ENCODE data around the gene FAM9C.
"Not testable (repeated sequence)": the region's sequence is repeated elsewhere in the genome, so short reads cannot be mapped to it uniquely, and the experiment has no call there.

FAM9C gene

GRCh38 chrX:13074297-13075262 lies 30.2 kb upstream of the FAM9C start:
- DNase-seq: no peak

DNA sequence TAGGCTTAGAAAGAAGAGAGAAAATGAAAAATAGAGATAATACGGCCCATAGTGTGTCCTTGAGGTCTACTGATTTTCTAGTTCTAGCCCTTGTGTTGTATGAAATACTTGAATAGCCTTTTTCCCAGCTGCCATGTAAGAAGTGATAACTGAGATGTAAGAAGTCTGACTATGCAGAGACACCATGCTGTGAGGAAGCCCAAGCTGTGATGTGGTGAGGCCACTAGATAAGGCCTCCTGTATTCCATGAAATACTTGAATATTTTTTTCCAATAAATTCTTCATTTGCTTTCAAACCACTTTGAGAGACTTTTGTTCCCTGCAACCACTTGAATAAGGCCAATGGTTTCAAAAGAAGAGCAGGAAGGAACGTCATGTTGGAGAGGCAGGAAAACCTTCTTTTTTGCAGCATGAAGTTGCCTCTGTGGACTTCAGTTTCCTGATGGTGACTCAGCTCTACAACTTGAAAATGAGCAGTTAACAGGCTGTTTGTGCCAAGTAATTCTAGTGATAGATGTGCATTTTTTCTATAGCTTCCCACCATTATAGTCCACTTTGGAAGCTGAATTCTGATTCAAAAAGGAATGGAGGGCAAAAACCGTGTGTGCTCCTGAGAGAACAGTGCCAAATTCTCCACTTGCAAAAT lies 25.5 kb upstream of the FAM9C start:
- no peak for DNase-seq

- DNase-seq: no peak
These were observed 24.2 kb upstream of the FAM9C start for GRCh38 chrX:13068651-13069050.

GRCh38 chrX:13067773-13068172 lies 23.4 kb upstream of the FAM9C start:
- DNase-seq: no peak

DNA sequence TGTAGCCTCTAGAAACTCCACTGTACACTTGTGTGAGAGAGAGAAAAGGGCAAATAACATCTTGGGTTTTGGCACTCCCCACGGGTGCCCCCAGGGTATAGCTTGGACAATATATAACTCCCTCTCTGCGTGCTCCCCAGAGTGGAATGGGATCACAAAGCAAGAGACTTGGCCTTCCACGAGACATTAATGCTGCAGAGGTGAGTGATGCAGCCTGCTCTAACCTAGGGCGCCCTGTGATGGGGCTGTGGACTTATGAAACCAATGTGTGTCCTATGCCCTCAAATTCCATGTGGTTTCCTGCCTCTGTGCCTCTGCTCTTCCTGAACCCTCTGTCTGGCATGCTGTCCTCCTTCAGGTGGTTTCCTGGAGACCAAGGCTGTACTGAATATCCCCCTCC lies 22.0 kb upstream of the FAM9C start:
- DNase-seq: no peak

- DNase-seq: no peak
These were observed 20.3 kb upstream of the FAM9C start for GRCh38 chrX:13064599-13065143.

DNA sequence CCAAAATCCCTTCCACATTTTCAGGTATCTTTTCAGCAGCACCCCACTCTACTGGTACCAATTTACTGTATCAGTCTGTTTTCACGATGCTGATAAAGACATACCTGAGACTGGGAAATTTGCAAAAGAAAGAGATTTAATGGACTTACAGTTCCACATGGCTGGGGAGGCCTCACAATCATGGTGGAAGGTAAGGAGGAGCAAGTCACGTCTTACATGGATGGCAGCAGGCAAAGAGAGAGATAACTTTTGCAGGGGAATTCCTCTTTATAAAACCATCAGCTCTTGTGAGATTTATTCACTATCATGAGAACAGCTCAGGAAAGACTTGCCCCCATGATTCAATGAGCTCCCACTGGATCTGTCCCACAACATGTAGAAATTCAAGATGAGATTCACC lies 18.7 kb upstream of the FAM9C start:
- DNase-seq: not testable (repeated sequence)

DNA sequence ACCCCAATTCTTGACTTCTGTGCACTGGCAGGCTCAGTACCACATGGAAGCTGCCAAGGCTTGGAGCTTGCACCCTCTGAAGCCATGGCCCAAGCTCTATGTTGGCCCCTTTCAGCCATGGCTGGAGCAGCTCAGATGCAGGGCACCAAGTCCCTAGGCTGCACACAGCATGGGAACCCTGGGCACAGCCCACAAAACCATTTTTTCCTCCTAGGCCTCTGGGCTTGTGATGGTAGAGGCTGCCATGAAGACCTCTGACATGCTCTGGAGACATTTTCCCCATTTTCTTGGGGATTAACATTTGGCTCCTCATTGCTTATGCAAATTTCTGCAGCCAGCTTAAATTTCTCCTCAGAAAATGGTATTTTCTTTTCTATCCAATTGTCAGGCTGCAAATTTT lies 17.9 kb upstream of the FAM9C start:
- DNase-seq: not testable (repeated sequence)

DNA sequence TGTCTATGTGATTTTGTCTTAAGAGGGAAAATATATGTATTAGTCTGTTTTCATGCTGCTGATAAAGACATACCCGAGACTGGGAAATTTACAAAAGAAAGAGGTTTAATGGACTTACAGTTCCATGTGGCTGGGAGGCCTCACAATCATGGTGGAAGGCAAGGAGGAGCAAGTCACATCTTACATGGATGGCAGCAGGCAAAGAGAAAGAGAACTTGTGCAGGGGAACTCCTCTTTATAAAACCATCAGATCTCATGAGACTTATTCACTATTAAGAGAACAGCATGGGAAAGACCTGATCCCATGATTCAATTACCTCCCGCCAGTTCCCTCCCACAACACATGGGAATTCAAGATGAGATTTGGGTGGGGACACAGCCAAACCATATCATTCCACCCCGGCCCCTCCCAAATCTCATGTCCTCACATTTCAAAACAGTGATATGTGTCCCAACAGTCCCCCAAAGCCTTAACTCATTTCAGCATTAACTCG lies 16.8 kb upstream of the FAM9C start:
- DNase-seq: not testable (repeated sequence)

GRCh38 chrX:13059637-13060499 lies 15.4 kb upstream of the FAM9C start:
- no peak for DNase-seq

GRCh38 chrX:13055486-13055885 lies 11.1 kb upstream of the FAM9C start:
- DNase-seq: no peak

- DNase-seq: no peak
These were observed 8.8 kb upstream of the FAM9C start for GRCh38 chrX:13053171-13053570.

DNA sequence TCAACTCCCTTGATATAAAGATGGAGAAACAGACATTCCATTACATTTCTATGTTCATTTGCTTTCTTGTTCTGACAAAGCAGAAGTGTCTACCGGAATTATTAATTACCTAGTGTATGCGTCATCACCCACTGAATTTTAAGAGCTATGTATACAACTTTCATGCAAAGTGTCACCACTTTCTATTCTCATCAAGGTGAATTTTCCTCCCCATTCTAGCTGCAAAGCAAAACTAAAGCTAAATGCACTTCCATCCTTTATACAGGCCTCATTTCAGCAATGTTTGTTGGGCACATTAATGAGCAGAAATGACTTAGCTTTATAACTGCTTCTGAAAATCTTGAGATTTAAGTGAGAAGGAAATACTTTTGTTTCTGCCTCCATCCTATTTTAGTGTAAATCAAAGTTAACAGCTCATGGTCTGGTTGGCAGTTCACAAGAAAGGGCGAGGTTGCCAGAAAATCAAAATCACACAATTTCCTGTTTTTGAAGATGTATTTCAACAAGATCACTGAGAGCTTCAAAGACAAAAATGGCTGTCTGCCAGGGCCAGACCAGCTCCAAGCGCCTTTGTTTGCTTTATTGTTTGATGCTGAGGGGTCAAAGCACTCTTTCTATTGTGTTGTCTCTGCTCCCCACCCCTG lies 7.2 kb upstream of the FAM9C start:
- DNase-seq: no peak

DNA sequence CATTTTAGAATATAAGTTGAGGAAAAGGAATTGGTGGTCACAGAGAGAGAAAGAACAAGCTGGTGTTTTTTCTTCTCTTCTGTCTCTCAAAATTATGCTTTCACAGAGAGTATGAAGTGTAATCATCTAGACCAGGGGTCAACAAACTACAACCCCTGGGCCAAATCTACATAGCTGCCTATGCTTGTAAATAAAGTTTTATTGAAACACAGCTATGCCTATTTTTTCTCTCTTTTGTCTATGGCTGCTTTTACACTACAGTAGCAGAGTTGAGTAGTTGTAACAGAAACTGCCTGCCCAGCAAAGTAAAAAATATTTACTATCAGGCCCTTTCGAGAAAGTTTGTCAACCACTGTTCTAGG lies 6.7 kb upstream of the FAM9C start:
- no peak for DNase-seq

DNA sequence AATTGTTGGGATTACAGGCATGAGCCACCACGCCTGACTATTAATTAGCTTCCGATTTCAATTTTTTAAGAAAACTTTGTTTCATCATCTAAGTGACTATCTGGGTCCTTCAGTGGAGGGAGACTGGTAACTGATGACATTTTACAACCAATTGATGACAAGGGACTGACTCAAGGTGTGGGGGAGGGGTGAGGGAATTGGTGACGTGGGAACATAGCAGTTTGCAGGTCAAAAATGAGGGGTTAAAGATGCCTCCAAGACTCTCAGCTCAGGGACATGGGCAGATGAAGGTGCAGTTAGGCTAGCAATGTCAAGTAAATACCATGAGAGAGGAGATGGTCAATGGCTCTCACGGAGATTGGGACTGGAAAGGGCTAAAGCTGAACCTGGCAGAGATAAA lies 5.7 kb upstream of the FAM9C start:
- DNase-seq: no peak

GRCh38 chrX:13048280-13048679 lies 3.9 kb upstream of the FAM9C start:
- no peak for DNase-seq

GRCh38 chrX:13047759-13048158 lies 3.3 kb upstream of the FAM9C start:
- DNase-seq: peak; percentile 4

DNA sequence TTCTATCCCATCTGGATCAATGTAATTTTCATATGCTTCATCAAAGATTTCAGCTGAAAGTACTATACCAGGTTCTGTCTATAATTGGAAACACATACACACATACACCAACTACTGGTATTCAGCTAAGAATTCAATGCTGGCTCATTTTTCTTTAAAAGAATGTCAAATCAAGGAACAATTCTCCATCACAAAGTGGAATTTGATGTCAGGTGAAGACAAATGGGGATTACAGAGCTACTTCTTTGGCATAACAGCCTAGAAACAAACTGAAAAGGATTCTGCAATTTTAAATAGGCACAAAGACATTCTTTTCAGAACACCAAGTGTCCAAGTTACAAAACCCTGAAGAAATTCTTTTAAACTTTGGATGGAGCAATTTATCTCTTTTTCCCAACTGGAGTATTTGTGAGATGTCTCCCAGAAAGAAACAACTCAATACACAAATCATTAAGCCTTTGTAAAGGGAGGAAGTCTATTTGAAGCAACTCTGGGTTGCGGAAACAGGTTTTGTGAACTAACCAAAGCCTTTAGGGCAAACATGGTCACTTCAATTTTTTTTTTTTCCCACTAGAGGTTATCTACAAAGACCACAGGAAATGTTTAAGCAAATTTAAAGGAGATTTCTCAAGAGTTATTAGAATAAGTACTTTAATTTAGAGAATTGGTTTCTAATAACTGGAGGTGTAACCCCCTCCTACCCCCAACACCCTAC lies 1.9 kb upstream of the FAM9C start:
- no peak for DNase-seq

GRCh38 chrX:13043938-13044337 lies 482 bp downstream of the FAM9C start:
- no peak for DNase-seq

DNA sequence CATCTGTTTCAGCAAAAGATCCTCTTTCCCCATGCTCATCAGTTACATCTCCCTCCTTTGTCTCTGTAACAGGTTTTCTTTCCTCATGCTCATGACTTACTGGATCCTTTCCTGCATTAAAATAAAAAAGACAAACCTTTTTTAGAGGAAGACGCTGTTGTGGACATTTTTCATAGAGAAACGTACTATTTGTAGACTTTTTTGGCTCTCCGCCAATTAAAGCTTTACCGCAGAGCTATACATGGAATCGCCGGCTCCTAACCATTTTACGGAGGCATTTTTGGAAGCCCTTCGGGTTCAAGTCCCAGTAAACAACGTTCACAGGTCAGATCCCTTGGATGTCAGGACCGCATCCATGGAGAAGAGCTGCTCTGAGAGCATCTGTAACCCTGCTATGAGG lies 1.3 kb downstream of the FAM9C start:
- no peak for DNase-seq

DNA sequence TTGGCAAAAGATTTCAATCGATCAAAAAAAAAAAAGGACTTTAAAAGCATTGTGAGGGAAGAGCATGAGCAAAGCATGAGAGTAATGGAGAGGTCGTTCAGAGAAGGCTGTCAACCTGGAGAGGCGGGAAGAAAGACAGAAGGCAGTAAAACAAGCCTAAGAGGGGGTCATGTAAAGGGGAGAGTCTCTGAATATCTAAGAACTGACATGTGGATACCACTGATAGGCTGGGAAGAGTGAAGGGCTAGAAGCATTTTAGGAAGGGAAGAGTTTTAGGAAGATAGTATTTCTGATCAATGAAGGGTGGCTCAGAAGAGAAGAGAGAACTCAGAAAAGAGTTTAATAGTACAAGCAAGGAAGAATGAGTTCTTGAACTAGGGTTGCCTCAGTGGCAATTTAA lies 7.5 kb downstream of the FAM9C start:
- DNase-seq: no peak

DNA sequence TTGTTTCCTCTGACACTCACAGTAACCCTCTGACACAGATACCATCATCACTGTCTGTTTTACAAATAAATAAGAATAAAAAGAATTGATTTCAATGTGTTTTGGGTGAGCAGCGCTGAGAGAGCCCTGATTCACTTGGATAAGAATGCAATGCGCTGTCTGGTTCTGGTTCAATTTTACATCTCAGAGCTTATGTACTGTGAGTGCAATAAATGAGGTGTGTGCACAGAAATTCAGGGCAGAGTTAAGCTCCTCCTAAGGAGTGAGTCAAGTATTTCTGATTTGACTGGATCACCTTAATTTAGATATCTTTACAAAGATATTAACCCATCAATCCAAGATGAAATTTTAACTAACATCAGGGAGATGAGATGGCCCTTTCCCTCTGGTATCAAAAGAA lies 11.2 kb downstream of the FAM9C start:
- no peak for DNase-seq

All from GF-D8 (cell line).